ENCODE results near the gene EEFSEC.

The EEFSEC gene

DNA sequence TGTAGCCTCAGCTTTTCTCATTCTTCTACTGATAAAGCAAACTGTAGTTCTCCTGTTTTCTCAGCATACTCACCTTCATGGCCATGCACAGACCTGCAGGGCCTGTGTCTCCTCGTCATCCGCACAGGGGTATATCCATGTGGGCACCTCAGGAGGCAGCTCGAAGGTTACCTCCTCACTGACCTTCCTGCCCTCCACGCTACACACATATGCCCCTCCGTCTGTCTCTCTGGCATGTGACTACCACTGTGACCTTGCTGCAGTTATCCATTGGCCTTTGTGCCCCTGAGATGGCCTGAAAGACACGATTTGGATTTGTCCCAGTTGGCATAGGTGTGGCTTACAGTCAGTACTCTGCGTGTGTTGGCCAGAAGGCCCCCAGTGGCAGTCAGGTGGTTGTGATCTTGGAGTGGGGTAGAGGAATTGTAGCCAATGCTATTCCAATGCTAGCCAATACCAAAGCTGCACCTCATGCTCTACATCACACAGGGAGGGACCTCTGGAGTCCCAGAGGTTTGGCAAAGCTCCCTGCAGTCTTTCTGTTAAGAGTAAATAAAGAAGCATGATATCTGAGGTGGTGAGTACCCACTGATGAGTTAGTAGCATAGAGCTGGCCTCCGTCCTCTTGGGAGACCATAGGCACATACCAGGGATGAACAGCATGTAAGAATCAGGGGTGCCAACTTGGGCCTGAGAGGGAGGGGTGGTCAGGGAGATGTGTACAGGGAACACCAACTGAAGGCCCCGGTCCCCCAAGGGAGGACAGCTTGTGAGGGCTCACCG, 143.4 kb downstream of the EEFSEC start:
- DNase-seq: no peak

DNA sequence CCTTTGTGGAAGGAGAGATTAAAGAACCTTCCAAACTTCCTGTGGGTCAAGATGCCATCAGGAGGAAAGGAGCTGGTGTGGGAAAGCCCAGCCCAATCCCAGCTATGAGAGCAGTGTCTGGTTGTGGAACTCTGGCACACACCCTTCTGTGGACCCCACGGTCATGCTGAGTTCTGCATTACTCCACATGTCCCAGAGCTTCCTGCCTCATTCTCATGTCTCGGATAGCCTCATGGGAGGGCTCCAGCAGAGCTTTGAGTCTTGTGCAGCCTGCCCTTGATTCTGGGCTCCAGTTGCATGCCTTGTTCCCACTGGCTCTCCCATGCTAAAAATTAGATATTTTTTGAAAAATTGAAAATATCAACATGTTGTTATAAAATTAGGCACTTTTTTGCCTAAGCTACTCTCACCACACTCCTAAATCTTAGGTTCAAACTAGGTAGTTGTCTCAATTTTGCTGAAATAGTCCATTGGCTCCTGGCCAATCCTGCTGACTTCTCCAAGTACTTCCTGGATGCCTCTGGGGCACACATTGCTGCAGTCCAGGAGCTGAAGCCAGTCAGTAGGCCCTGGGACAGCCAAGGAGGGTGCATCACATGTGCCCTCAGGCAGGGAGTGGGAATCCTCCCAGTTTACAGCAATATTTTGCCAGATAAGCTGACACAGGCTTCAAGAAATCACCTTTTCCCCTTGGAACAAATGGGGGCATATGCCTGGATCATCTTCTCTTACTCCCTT, 144.3 kb downstream of the EEFSEC start:
- no peak for DNase-seq

DNA sequence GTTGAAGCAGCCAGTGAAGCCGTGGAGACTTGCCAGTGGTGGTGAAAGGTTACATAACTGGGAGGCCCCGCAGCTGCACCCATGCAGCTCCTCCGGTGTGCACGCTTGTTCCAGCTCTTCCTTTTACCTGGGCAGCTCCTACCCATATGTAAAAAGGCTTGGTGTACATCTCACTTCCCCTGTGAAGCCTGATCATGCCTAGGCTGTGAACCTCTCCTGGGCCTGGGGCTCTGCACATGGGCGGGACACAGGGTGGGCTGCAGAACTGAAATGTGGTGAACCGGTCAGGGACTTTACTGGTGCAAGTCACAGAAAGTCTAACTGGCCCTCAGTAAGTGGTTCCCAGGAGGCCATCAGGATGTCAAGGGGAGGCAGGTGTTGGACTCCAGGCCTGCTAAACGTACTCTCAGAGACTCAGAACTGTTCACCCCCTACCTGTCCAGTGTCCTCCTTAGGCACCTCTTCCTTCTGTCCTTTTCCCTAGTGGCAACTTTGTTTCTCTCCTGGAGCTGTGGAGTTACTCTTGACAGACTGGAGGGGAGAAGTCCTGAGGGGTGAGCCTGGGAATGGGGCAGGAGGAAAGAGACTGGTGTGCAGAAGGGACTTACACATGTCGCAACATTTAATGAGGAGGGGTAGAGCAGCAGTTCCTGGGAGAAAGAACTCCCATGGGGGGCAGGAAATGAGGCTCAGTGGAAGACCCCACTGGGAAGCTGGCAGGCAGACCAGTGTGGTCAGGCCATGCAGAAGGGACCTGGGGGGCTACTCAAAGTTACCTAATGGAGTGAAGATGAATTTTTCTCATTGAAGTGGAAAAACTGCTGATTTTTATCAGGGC, 148.1 kb downstream of the EEFSEC start:
- DNase-seq: no peak

DNA sequence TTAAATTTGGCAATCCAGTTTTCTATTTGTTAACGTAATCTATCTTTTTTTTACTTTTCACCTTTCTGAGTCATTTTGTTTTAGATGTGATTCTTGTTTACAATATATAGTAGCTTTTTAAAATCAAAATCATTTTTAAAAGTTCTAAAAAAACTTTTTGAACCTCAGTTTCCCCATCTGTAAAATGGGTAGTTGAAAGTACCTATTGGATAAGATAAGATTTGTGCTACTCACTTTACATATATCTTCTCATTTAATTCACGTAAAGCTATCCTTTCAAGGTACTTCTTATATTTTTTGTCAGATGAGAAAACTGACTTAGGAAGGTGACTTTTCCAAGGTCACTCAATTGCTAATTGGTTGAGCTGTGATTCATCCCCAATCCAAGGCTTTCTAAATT, 153.2 kb downstream of the EEFSEC start:
- DNase-seq: no peak

DNA sequence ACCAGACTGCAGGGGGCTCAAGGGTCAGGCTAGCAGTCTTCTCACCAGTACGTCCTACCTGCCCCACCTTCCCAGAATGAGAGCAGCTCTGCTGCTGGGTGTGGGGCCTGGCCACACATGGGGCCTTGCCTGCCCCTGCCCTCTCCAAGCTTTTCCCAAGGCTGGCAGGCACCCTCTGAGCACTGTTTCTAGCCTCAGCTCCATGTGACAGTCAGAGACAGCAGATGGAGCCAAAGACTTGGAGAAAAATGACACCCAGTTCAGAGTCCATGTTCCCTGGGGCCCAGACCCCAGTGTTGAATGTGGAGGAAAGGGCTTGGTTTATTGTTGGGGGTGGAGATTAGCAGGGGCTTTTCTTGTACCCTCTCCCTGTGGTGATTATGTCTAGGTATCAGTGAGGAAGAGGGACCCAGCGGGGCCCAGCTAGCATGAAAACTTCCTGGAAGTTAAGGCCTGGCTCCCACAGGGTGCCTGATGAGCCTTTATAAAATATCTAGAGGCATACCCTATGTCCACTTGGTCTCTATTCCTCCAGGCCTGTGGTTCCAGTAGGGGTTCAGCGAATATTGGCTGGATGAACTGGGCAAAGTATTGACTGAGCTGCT, 153.8 kb downstream of the EEFSEC start:
- no peak for DNase-seq

DNA sequence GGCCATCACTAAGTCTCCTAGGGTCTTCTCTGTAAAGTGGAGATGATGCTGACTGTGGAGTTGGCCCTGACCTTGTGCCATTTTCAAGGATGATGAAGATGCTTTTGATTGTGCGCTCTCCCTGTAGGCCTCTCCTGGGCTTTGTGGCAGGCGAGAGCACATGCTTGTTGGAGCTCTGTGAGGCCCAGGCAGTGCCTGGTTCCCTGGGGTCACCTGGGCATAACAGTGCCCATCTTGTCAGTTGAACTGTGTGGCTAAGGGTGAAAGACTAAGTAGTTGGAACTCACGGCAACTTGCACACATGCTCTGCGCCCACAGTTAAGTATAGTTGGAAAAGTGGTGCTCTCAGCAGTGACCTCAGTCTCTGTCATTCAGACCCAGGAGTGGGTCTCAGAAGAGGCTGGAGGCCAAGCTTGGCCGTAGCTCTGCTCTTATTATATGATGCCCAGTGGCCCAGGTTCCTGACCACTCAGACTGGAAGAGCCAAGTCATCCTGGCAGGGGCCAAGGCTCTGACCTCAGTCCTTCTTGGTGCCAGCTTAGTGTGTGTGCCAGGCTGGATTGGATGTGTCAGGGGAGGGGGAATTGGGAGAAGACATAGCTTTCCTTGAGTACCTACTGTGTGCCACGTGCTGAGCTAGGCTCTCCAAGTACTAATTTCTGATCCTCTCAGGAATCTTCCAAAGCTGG, 154.6 kb downstream of the EEFSEC start:
- DNase-seq: no peak

DNA sequence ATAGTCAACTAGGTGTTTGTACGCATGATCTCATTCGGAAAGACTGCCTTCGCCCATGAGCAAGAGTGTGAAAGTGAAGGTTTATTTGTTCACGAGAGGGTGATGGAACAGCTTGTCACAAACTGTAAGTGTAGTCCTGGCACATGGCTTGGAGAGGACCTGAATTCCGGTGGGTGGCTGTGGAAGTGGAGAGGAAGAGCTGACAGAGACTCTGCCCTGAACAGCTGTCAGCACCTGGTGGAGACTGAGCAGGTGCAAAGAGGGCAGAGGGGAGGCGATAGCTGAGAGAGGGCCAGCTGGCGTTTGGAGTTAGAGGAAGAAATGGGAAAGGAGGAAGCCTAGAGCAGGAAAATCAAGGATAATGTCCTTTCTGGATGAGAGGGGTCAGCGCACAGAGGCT, 155.7 kb downstream of the EEFSEC start:
- no peak for DNase-seq

DNA sequence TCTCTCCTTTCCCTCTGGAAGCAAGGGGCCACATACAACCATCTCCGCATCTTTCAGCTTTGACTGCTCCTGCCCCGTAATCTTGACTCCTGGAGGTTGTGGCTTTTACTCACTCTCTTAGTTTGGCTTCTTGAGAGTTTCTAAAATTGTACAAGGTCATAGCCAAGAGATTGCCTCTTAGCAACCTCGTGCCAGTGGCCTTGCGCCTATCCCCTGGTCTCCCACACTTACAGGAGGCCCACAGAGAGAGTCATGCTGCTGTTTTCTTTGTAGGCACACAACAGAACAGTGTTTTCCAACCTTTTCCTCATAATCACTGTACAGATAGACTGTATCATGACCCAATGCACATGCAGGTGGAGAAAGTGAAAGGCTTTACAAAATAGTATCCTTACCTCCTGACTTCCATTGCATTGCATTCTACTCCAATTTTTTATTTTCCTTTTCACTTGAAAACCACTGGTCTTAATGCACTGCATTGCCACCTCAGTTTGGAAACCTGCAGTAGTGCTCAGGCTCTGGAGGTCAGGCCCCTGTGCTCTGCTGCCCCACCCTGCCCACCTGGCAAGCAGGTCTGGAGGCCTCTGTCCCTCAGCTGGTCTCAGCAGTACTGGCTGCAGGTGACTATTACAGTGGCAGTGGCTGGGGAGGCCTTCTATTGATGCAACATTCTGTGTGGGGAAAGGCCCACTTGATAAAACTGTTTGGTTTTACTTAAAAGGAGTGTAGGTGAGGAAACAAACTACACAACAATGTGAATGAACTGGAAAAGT, 157.2 kb downstream of the EEFSEC start:
- DNase-seq: no peak

DNA sequence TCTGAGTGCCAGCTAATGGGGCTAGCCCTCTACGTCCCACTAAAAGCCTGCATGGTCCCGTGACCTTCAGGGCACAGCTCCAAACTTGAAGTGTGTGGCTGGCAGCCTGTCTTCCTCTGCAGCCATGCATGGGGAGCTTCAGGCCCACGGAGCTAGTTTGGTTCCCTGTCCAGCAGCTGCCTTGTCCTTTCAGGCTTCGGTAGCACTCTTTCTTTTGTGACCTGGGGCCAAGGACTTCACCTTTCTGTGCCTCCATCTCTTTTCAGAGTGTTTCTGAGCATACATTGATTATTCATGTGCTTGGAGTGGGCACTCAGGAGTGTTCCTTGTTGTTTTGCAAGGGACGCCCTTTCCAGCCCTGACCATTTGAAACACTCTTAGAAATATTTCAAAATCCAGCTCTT, 158.2 kb downstream of the EEFSEC start:
- DNase-seq: no peak

DNA sequence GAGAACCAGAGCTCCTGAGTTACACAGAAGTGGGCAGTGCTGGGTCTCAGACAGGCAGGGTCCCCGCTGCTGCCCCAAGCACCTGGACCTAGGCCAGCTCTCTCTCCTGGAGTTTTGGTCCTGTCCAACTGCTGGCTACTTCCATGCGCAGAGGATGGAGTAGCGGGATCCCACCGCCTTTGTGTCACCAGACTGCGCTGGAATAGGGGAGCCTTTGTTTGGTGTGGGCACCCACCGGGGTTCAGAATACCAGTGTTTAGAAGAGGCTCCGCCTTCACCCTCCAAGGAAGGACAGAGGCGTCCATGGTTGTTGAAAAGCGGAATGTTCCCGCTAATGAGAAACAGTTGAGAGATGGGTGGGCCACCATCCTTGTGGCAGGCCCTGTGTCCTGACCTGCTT, 159.0 kb downstream of the EEFSEC start:
- no peak for DNase-seq

DNA sequence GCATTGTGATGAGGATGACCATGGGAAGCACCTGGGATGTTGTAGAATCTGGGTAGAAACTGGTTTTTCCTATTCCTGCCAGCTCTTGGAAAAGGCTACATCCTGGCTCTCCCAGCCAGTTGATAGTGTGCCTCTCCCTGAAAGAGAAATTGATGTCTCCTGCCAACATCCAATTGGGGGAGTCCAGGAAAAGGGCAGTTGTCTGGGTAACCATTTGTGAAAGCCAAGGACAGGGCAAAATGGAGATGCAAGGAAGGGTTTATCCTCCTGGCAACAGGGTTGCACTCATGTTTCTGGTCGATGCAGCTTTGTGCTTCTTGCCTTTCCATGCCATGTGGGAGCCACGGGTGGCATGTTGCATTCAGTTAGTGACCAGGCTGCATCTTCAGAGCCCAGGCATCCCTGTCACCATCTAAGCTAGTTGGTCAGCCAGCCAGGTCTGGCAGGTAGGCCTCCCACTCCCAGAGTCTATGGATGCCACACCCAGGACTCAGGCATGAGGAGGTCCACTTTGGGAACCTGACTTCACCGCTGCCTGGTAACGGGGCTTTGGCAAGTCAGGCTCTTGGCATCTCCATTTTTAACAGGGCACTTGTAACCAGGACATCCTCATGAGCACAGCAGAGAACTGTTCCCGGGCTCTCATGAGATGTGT, 159.9 kb downstream of the EEFSEC start:
- DNase-seq: no peak

DNA sequence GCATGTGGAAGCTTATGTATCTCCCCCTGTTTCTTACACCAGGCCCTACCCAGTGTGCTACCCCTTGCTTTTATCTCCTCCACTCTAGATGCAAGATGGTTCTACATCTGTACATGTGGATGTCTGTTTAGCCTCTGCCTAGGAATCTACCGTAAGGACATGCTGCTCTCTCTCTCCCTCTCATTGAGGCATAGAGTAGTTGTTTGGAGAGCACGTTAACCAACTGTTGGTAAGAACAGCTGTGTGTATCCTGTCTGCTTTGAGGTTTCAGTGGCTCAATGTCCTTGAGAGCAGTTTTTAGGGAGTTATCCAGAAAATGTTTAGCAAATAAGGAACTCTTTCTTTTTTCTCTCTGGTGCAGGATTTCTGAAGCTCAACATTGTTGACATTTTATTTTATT, 160.7 kb downstream of the EEFSEC start:
- DNase-seq: no peak

DNA sequence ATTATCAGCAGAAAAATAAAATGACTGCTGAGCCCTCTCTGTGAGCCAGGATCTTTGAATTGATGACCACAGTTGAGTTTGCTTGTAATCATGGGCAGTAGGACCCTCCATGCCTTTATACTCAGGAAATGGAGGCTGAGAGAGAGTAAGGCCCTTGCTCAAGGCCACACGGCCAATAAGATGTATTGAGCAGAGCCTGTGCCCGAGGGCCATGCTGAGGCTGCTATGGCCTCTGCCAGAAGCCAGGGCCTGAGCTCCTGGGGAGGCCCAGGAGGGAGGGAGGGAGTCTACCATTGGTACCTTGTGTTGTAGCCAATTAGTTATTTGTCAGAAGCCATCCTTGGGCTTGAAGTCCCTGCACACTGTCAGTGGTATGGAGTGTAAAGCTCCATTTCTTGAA, 162.0 kb downstream of the EEFSEC start:
- DNase-seq: no peak

DNA sequence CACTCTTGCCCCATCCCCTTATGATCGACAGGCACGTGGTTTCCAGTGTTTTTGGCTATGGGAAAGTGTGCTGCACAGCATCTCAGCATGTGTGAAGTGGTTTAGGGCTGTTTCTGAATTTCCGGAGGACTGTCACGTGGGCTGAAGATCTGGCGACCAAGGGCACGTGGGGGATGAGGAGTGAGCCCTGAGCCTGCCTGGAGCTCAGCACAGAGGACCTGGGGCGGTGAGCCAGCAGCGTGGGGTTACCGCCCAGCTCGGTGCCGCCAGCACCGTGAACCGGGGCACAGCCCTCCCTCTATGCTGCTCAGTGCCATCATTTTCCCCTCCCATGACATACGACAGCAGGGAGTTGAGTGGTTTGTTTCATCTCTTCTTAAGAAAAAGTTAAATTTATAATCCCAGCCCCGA, 163.2 kb downstream of the EEFSEC start:
- no peak for DNase-seq

DNA sequence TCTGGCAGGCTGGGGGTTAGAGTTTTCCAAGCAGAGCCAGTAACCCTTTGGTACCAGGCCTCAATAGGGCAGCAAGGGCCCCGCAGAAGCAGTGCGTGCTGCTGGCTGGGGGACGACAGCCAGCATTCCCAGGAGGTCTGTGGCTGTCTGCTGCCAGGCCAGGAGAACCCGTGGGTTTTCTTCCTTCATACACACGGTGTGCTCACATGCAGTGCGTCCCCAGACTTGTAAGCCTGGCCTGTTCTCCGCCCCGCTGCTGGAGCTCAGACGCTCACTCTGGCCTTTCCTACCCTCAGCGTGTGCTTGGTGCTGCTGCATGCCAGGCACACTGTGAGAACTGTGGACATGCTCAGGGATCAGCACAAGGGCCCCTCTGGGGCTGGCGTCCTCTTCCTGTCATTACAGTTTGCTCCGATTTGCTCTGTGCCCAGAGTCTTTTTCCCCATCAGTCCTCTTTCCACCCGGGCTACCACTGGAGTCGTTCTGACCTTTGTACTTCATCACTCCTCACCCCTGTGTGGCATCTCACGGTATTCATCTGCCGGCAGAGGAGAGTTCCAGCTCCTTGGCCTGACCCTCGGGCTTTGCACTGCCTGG, 163.9 kb downstream of the EEFSEC start:
- no peak for DNase-seq

DNA sequence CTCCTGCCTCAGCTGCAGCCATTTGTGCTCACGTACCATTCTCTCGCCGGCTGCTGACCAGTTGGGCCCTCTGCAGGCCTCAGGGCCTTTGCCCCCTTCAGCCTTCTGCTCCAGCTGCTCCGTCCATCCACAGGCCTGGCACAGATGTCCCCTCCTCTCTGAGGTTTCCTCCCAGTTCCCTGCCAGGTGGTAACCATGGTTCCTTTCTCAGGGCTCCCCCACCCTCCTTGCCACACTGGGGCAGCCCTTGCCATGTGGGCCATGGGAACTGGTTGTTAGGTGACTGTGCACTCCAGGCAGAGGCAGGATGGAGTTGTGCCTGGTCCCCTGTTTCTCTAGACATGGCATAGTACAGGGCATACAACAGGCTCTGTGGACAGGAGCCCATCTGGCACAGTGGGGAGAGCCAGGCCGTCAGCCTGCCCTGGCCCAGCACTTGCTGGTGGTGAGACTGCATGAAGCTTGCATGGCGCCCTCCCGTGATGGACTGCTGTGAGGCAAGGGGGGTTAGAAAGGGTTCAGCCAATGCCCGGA, 164.5 kb downstream of the EEFSEC start:
- DNase-seq: no peak

DNA sequence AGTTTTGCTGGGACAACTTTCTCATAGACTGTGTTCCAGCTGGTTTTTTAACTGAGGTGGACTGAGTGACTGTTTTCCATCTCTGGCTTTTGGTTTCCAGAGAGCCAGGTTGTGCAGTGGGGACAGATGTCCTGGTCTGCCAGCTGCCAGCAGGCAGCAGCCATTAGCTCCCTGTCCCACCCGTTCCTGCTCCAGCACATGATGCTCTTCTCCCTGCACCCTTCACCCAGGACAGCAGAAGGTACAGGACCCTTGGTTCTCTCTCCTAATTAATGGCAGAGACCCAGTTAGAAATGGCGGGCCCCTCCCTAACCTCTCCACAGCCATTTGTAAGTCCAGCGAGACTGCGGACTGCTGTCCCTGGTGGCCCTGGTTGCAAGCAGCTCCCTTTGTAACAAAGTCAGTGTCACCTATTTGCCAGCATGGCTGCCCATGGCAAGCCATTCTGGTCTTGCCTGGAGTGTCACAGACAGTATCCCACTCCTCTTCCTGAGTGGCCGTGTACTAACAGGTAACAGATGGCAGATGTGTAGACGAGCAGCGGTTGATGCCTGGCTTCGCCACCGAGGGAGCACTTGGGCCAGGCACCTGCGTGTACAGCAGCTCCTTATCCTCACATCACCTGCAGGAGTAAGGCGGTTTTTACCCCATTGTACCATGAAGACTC, 165.1 kb downstream of the EEFSEC start:
- no peak for DNase-seq

DNA sequence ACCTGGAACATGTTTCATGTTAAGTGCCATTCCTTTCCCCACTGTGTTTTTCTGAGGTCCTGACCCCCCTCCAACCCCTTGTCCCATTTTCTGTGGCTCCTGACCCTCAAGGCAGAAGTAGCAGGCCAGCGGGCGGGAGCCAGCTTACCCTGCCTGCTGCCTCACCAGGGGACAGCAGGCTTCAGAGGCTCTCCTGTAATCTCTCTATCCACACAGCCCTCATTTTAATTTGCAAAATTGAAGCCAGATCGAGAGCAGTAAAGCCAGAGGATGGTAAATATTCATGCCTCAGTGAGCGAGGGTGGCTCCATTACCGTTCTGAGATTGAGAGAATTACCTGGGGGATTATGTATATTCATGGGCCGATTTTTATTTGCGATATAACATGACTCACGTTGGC, 165.8 kb downstream of the EEFSEC start:
- DNase-seq: no peak

DNA sequence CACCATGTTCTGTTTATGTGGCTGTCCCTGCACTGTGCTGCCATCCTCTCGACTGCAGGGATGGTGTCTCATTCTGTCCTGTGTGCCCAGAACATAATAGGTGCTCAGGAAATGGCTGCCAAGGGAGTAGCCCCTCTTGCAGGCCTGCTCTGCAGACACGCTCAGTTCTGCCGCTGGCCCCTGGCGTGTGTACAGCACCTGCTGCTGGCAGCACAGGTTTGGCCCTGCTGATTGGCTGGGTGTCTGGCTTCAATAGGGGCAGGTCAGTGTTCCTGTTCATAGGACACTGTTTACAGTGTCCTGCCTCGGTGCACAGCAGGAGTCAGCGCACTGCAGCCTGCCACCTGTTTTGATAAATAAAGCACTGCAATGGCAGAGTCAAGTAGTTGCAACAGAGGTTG, 166.5 kb downstream of the EEFSEC start:
- no peak for DNase-seq

Measured in KG1 (cell line).